GM23338 (cell line): Measurements from ENCODE around the gene TMEM59L. TPM values are rescaled to one million over a fixed set of nuclear protein-coding genes. Genes with fewer than 3 reads are reported as not detected.

ENCODE experiments used
- ZNF114 ChIP-seq: fragments of 250-450 bp; sonication (Bioruptor Pico); IDR thresholded peaks from 2 replicates; pipeline ENCODE4 v1.5.0; 2020; ENCODE audit warnings: mild to moderate bottlenecking, moderate library complexity
- polyA plus RNA-seq: library from polyadenylated mRNA; unstranded; fragments of >200 nt; fragmentation: Nextera tagmentation; extraction: Ambion mirVana; gene quantifications from 2 replicates; pipeline ENCODE4 v1.2.1, GENCODE V29; 2016
- total RNA-seq: library from RNA; depleted of rRNA; stranded (reverse); fragments of >200 nt; shearing (Covaris generic); gene quantifications from 2 replicates; pipeline ENCODE4 v1.2.3, GENCODE V29; 2014
- TF ChIP-seq, protein P1 (sequence below): IDR thresholded peaks from one replicate; pipeline ENCODE4 v1.6.1; 2018; ENCODE audit warnings: antibody characterized with exemption; ENCODE audit not compliant: unreplicated experiment
- TF ChIP-seq, protein P2 (sequence below): fragments of 250-450 bp; sonication (Bioruptor Pico); IDR thresholded peaks from 2 replicates; pipeline ENCODE4 v1.5.0; 2020; ENCODE audit warnings: mild to moderate bottlenecking, moderate library complexity

TMEM59L gene
- total and polyA plus RNA-seq, 2 experiments from 2014 or later: 9.8 to 15.7 TPM

DNA sequence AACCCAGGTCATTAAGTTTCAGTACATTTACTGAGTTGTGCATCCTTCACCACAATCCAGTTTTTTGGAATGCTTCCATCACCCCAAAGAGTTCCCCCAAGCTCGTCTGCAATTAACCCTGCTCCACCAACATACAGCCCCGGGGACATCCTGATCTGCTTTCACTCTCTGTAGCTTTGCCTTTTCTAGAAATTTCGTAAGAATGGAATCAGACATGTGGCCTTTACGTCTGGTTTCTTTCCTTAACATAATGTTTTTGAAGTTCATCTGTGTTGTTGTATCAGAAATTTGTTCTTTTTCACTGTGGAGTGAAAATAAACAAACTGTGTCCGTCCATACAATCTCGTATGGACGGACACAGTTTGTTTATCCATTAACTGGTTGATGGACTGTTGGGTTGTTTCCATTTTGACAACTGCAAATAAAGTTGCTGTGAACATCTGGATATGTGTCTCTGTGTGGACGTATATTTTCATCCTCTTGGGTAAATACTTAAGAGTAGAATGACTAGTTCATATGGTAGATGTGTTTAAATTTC lies 27.1 kb downstream of the TMEM59L start (continued):
- TF ChIP-seq, protein P1, sequence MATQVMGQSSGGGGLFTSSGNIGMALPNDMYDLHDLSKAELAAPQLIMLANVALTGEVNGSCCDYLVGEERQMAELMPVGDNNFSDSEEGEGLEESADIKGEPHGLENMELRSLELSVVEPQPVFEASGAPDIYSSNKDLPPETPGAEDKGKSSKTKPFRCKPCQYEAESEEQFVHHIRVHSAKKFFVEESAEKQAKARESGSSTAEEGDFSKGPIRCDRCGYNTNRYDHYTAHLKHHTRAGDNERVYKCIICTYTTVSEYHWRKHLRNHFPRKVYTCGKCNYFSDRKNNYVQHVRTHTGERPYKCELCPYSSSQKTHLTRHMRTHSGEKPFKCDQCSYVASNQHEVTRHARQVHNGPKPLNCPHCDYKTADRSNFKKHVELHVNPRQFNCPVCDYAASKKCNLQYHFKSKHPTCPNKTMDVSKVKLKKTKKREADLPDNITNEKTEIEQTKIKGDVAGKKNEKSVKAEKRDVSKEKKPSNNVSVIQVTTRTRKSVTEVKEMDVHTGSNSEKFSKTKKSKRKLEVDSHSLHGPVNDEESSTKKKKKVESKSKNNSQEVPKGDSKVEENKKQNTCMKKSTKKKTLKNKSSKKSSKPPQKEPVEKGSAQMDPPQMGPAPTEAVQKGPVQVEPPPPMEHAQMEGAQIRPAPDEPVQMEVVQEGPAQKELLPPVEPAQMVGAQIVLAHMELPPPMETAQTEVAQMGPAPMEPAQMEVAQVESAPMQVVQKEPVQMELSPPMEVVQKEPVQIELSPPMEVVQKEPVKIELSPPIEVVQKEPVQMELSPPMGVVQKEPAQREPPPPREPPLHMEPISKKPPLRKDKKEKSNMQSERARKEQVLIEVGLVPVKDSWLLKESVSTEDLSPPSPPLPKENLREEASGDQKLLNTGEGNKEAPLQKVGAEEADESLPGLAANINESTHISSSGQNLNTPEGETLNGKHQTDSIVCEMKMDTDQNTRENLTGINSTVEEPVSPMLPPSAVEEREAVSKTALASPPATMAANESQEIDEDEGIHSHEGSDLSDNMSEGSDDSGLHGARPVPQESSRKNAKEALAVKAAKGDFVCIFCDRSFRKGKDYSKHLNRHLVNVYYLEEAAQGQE: no peak
- no peak for TF ChIP-seq ZNF114 (CRISPR knock-in tag)
- TF ChIP-seq, protein P2, sequence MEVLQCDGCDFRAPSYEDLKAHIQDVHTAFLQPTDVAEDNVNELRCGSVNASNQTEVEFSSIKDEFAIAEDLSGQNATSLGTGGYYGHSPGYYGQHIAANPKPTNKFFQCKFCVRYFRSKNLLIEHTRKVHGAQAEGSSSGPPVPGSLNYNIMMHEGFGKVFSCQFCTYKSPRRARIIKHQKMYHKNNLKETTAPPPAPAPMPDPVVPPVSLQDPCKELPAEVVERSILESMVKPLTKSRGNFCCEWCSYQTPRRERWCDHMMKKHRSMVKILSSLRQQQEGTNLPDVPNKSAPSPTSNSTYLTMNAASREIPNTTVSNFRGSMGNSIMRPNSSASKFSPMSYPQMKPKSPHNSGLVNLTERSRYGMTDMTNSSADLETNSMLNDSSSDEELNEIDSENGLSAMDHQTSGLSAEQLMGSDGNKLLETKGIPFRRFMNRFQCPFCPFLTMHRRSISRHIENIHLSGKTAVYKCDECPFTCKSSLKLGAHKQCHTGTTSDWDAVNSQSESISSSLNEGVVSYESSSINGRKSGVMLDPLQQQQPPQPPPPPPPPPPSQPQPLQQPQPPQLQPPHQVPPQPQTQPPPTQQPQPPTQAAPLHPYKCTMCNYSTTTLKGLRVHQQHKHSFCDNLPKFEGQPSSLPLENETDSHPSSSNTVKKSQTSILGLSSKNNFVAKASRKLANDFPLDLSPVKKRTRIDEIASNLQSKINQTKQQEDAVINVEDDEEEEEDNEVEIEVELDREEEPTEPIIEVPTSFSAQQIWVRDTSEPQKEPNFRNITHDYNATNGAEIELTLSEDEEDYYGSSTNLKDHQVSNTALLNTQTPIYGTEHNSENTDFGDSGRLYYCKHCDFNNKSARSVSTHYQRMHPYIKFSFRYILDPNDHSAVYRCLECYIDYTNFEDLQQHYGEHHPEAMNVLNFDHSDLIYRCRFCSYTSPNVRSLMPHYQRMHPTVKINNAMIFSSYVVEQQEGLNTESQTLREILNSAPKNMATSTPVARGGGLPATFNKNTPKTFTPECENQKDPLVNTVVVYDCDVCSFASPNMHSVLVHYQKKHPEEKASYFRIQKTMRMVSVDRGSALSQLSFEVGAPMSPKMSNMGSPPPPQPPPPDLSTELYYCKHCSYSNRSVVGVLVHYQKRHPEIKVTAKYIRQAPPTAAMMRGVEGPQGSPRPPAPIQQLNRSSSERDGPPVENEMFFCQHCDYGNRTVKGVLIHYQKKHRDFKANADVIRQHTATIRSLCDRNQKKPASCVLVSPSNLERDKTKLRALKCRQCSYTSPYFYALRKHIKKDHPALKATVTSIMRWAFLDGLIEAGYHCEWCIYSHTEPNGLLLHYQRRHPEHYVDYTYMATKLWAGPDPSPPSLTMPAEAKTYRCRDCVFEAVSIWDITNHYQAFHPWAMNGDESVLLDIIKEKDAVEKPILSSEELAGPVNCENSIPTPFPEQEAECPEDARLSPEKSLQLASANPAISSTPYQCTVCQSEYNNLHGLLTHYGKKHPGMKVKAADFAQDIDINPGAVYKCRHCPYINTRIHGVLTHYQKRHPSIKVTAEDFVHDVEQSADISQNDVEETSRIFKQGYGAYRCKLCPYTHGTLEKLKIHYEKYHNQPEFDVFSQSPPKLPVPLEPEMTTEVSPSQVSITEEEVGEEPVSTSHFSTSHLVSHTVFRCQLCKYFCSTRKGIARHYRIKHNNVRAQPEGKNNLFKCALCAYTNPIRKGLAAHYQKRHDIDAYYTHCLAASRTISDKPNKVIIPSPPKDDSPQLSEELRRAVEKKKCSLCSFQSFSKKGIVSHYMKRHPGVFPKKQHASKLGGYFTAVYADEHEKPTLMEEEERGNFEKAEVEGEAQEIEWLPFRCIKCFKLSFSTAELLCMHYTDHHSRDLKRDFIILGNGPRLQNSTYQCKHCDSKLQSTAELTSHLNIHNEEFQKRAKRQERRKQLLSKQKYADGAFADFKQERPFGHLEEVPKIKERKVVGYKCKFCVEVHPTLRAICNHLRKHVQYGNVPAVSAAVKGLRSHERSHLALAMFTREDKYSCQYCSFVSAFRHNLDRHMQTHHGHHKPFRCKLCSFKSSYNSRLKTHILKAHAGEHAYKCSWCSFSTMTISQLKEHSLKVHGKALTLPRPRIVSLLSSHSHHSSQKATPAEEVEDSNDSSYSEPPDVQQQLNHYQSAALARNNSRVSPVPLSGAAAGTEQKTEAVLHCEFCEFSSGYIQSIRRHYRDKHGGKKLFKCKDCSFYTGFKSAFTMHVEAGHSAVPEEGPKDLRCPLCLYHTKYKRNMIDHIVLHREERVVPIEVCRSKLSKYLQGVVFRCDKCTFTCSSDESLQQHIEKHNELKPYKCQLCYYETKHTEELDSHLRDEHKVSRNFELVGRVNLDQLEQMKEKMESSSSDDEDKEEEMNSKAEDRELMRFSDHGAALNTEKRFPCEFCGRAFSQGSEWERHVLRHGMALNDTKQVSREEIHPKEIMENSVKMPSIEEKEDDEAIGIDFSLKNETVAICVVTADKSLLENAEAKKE (CRISPR knock-in tag): no peak
